GM21717 (cell line): ENCODE results near the gene RAPGEF1.

Source experiments
- ATAC-seq: cut with Tn5 transposase; IDR thresholded peaks from one replicate; pipeline ENCODE4 v1.9.1; 2021; ENCODE audit warnings: mild to moderate bottlenecking, moderate library complexity; ENCODE audit not compliant: unreplicated experiment

RAPGEF1 gene

DNA sequence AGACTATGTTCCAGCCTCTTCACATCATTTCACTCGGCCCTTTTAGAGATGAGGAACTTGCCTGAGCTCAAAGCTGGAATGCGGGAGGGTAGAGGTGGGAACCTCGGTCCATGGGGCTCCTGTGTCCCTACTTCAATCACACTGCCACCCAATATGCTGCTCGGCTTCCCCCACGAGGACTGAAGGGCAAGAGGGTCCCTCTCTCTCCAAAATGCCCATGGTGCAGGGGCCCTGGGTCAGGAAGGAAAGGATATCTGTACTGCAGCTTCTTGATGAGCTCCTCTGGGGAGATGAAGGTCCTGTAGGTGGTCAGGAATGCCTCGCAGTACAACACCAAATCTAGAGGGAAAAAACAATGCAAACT lies 148.0 kb downstream of the RAPGEF1 start:
- ATAC-seq, result no peak

DNA sequence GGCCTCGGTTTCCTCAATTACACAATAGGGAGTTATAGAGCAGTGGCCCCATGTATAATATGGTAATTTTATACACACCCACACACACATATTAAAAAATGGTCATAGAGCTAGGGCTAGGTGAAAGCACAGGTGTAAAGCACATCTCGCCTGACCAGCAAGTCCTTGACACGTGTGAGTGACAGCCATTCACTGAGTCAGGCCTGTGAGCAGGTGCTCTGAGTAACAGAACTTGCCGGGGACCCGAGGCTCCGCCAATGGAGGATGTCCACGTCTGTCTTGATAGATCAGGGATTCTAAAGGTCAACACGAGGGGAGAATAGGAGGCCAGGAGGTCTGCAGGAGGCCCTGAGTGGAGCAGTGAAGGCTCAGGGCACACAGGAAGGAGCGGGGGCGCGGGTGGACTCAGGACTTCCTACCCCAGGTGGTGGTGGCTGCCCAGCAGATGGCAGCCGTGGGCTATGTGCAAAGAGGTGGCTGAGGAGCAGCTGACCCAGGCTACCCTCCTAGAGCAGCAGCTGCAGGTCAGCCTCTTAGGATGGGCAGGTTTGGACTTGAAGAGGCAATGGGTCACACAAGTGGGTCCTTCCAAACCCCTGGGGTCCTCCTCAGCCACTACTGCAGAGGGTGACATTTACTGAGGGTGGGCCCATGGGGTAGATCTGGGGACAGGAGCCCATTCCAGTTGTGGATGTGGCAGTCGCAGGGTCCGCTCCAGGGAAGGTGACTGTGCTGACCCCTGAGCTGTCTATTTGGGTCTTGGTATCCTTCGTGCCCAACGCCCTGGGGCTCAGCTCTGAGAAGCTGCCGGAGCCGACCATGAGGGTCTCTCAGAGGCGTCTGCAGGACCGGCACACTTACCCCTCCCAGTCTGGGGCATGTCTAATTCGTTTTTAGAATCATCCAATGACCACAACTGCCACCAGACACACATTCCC lies 148.7 kb downstream of the RAPGEF1 start:
- no peak for ATAC-seq

DNA sequence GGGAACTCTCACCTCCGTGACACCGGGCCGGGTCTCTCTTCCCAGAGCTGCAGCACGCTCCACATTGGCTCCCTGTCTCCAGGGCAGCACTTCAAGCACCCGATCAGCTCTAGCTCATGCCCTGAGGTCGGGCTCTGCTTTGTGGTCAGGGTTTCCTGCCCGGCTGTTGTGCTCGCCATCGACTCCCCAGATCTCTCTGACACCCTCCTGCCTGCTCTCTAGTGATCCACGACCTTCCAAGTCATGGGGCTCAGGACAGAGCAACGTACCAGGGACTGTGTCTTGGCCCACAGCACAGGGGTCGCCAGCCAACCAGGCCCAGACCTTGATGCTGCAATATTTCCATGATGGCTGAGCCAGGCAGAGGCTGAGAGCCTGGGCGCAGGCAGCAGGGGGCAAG lies 149.4 kb downstream of the RAPGEF1 start:
- ATAC-seq, result no peak

DNA sequence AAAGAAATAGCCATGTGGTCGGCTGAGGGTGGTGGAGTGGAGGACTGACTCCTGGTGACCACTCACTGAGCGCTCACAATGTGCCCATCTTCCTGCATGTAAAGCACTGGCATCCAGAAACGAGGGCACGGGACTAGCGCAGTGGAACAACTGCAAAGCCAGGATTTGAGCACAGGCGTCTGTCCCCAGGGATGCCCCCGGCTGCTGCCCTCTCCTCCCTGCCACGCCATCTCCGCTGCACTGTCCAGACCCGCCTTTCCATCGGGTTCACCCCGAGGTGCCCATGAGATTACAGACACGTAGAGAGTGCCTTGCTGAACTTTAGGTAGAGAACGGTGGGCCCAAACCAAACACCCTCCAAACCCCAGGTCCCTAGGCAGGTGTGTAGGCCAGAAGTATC lies 149.9 kb downstream of the RAPGEF1 start:
- ATAC-seq, result no peak

DNA sequence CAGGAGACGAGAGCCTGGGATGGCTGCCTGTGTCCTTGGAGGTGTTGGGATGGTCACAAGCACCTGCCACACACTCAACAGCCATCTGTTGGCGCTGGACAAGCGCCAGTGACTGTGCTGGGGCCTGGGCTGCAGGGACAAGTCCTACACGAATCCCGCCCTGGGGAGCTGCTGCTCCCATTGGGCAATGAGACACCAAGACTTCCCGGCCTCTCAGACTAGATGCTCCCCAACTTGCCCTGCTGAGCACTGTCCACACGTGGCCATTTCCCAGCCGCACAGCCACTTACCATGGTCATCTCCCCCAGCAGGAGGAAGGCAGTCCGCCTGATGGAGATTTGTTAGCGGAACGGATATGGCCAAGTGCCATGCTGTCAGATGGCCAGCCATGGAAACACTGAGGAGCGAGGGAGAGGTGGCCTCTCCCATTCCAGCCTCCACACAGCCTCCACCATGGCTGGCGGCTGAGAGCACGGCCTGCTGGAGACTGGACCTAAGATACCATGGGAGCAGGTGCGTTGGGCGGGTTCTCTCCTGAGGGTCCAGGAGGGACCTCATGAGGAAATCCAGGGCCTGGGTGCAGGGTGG lies 150.7 kb downstream of the RAPGEF1 start:
- no peak for ATAC-seq

DNA sequence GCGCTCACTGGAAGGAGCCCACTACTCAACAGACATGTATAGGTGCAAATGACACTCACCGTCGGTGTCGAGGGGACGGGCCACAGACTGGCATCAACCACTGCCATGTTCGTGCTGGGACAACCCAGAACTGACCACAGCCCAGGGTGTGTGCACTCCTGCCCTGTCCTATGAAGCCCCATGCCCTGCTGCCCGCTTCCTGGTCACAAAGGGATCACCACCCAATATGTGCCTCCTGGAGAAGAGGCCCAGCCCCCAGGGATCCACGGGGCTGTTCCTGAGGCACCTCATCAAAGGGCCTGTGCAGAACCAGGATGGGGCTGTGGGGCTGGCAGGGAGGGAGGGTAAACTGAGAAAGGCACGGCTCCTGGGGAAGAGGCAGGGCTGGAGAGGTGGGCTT lies 151.5 kb downstream of the RAPGEF1 start:
- no peak for ATAC-seq

DNA sequence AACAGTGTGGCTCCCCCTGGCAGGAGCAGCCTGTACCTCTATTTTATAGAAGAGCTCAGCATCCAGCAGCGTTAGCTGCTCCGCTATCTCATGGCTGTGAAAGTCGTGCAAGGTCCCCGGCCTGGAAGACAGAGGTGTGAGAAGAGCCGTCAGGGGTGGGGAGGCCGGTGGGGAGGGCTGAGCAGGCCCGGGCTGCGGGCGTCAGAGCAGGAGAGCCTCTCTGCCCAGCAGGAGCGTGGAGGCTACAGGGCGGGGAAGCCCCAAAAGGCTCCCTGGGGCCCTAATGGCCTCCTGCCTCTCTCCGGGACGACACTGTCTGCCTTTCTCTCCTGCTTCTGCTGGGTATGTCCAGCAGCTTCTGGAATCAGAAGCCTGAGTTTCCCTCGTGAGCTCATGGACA lies 152.0 kb downstream of the RAPGEF1 start:
- no peak for ATAC-seq

DNA sequence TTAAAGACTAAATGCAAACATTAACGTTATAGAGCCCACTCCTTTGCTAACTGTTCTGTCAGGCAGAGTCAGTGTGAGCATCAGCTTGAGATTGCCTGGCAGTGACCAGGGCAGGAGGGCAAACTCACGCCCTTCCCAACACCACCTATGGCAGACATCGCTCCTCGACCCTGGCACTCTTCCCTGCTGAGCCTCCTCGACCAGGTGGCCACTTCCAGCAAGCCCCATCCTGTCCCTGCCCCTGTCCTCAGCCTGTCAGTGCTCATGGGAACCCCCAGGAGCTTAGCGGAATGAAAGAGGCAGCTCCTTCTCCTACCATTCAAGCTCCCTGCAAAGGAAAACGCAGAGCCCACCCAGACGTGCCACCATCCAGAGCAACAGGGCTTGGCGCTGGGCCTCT lies 152.5 kb downstream of the RAPGEF1 start:
- no peak for ATAC-seq

DNA sequence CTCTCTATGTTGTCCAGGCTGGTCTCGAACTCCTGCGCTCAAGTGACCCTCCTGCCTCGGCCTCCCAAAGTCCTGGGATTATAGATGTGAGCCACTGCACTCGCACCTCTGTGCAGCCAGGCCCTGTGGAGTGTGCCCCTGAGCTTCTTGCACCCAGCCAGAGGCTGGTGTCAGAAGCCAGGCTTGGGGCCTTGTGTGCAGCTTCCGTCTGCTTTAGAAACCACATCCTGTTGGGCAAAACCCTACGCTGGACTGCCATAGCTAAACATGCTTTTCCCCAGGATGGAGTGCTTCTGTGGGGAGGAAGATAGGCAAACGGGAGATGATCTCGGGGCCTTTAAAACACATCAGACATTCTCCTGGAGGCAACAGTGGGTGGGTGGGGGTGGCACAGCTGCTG lies 154.5 kb downstream of the RAPGEF1 start:
- ATAC-seq, result no peak

DNA sequence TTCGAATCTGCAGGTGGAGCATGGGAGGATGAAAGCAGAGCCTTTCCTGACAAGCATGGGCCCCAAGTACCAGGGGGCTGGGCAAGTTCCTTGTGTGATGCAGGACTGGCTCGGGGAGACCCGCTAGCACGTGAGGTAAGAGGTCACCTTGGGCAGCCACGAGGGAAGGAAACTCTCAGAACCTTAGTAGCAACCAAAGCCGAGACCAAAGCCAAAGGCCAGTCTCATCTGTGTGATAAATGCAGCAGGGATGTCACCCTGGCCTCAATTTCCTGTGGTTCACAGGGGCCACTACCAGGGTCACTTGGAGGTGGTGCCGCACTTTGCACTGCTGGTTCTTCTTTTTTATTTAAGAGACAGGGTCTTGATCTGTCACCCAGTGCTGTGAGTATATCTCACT lies 155.0 kb downstream of the RAPGEF1 start:
- ATAC-seq, result no peak

DNA sequence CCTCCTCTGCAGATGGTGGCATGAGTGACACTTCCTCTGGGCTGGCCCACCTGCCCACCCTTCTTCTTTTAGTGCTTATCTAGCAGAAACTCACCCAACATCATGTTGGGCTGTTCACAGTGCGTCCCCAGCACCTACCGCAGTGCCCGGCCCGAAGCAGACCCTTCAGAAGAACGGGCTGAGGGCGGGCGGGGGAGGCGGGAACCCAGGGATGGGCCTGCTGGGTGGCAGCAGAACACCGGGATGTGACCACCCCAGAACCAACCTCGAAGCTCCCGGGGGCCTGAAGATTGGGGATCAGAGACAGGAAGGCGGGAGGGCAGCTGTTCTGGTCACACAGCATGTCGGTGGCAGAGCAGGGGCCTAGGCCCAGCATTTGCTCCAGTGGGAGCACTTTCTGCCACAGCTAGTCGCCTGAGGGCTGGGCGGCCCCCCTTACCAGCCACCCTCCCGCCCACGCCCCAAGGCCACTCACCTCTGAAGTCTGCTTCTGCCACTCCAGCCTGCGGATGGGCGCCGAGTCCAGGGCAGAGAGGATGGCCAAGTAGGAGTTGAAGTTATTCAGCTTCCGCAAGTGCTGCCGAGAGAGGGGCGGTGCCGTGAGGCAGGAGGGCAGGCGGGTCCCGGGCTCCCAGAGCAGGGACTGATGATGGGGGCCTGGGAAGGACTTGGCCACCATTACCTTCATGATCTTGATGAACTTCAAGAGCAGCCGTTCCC lies 155.9 kb downstream of the RAPGEF1 start:
- ATAC-seq, result no peak

DNA sequence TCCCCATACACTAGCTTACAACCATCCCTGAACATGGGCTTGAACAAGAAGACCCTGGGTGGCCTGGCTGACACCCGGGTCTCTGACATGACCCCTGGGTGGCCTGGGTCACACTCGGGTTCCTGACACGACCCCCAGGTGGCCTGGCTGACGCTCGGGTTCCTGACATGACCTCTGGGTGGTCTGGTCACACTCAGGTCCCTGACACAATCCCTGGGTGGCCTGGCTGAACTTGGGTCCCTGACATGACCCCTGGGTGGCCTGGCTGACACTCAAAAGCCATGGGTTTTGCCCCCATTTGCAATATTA lies 156.6 kb downstream of the RAPGEF1 start:
- ATAC-seq, result no peak

DNA sequence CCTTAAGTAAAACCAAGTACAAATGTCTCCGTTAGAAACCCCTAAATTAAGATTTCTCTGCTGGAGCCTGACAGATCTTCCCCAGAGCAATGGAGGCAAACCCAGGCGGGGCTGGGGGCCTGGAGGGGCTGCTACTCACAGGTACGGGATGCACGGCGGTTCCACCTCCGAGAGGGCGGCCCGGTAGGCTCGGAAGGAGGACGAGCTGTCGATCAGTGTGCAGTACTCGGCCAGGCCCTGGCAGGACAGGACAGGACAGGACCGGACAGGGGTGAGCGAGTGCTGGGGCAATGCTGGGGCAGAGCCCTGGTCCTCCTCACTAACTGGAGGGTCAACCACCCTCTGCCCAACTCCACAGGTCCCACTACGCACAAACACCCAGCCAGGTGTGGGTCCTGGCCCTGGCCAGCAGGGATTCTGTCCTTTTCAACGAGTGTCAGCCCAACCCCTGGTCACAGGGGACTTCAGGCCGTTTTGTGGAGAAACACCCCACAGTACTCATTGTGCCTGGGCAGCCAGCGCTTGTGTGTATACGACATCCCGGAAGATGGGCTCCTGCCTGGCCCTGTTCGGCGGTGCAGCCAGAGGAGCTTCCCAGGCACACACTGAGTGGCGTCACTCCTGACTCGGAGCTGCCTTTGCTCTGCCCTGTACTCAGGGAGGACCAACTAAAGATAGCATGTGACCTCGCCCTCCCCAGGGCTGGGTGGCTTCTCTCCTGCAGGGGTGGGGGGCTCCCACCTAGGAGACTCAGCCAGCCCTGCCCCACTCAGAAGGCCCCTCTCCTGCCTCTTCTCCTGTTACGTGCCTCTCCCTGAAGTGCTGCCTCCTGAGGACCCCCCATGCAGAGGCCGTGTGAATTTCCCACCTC lies 157.2 kb downstream of the RAPGEF1 start:
- ATAC-seq, result no peak

DNA sequence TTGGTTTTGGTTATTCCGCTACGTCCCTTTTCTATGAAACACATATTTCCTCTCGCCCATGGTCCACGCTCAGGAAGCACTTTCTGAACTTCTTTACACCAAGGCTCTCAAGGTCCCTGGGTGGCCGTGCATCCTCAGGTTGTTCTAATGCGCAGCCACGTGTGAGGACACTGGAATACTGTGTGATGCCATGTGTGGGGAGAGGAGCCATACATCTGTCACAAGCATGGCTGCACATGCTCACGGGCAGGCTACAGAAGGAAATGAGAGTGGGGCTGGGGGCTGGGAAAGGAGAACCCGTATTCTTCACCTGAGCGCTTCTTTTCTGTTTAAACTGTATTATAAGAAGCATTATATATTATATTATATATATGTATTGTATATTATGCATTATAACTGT lies 157.8 kb downstream of the RAPGEF1 start:
- ATAC-seq, result no peak

DNA sequence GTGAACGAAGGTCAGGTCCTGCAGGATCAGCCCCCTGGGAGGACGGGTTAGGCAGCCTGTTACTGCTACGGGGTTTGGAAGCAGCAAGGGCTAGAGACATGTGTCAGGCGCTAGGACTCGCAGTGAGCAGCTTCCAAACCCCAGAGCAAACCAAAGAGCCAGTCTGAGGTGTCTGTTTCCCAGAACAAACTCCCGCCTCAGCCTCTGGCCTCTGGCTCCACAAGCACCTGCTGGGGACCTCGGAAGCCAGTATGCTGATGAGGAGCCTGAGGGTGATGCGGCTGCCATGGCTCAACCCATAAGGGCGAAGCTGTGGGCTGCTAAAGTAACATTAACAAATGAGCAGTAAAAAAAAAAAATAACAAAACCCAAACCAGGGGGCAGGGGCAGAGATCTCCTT lies 159.5 kb downstream of the RAPGEF1 start:
- no peak for ATAC-seq

DNA sequence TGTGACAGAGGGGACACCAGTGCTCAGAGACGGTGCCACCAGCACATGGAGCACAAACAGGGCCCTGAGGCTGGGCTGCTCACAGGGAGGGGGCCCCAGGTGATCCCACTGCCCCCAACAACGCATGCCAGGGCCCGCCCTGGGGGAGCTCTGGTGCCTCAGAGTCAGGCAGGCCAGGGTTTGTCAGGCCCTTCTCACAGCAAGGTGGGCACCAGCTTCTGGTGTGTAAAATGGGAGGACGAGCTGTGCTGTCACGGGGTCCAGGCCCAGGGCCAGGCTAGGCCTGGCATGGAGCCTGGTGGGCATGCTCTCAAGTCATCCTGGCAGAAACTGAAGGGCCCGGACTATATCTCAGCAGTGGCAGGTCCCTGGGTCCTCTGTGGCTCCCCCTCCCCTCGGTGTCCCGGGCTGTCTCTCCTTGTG lies 160.1 kb downstream of the RAPGEF1 start:
- no peak for ATAC-seq

DNA sequence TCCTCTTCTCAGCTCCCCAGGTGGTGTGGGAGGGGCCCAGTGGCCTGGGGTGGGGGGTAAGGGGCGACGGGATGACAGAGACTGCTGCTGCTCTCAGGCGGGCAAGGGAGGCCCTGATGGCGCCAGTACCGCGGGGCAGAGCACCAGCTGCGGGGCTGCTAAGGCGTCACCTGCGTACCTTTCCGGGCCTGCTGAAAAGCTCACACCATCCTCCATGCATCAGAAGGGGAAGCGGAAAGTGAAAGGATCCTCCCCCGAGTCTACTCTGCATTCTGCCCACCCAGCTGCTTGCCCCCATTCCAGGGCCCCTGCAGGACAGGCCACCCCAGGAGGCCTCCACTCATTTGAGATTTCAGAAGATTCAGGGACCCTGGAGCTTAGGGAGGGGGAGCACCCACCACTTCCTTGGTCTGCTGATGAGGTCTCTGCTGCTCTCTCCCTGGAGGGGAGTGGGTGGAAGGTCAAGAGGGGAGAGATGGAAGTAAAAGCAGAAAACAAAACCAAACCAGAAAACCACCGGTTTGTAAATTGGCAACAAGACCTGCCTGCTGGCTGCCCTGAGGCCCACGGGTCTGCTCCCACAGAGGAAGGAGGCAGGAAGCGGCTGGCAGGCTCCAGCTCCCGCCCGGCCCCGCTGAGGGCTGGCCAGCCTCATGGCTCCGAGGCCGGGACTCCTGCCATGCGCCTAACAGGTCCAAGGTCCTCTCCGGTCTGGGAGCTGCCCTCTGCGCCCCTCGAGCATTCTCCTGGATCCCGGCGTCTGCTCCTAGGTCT lies 161.0 kb downstream of the RAPGEF1 start:
- ATAC-seq, result peak; percentile 58

DNA sequence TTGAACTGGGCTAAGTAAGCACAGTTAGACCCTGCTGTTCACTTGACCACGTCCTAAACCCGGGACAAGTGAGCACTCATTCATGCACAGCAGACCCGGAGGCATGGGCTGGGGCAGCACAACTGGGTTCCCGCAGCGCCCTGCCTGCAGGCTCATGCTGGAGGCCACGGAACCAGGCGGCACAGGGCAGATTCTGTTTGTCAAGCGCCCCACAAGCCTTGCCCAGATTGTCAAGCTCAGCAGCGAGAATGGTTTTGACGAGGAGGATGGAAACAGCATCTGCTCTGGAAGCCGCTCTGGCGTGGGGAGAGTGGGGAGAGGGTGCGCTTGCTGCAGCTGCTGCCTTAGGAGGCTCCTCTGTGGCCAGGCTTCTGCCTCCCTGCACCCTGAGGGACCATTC lies 161.9 kb downstream of the RAPGEF1 start:
- ATAC-seq, result no peak

DNA sequence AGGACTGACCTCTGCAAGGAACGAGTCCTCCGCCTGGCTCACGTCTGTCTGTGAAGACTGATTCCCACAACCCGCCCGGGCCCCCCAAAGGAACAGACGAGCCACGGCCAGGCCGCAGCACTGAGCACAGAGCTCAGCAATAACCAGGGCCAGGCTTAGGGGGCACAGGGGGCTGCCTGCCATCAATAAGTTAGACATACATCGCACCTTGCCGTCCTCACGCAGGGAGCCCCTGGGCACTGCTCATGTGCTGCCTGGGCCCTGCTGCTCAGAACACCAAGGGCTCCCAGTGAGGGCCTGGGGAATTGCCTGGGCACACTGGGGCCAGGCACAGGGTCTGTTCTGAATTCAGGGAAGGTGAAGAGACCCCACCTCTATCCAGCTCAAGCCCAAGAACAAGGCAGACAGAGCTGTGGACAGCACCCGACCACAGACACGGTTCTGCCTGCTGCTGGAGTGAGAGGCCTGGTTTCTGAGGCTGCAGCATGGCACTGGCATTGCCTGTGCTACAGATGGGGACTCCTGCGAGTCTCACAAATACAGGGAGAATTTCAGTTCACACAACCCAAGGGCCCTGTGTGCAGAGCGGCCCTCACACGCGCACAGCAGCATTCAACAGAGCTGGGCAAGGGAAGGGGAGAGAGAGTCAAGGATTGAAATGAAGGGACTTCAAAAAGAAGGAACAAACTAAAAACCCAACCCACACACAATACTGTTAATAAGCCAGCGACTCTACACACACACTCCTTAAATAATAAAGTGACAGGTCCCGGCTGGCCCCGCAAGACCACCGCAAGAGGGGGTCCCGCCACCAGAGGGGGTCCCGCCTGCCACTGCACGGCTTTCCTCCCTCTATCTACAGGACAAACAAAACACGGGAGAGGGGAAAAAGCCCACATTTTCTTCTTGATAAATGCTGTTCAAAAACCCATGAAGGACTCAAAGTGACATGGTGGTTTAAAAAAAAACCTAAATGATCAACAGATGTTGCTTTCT lies 162.6 kb downstream of the RAPGEF1 start:
- ATAC-seq, result no peak
